NOMO-1 (cell line): Measurements from ENCODE around the gene GRK6.

Experiments
- DNase-seq, 2 experiments: peaks; one replicate each; lab custom pipeline; 2025; ENCODE audit not compliant: unreplicated experiment in 2 of 2; lab: John Stamatoyannopoulos, UW

The GRK6 gene

GRCh38 chr5:177425196-177425800 is 1.2 kb upstream of the GRK6 start:
- DNase-seq = no peak

DNA sequence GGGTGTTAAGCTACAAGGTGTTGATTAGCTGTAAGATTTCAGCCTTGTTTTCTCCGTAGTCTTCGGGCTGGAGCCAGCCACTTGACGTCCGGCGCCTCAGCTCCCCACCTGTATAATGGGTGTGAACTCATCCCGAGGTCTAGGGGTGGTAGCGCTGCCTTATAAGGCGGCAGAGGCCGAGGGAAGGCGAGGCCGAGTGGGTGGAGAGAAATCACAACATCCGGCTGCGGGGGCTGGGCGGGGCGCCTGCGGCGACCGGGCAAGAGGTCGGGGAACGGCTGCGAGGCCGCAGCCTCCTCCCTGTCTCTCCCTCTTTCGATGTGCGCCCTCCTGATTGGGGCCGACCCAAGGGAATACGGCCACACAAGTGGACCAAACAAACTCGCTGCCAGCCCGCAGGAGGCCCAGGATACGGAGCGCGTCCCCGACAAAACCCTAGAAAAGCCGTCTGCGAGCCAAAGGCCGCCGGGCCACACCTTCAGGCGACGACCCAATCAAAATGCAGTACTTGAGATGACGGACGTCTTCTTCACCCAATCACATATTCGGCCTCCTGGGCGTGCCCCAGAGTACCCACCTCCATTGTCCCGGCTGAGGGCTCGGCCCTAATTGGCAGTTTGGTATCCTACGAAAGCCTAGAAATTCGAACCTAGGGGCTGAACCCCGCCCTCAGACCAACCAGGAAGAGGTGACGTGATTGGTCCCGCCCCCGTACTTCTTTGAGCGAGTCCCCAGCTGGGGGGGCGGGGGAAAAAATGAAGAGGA is 493 bp upstream of the GRK6 start:
- peak; percentile 100 for DNase-seq

- no peak for DNase-seq
Measured at GRCh38 chr5:177427211-177427822, 841 bp downstream of the GRK6 start.

DNA sequence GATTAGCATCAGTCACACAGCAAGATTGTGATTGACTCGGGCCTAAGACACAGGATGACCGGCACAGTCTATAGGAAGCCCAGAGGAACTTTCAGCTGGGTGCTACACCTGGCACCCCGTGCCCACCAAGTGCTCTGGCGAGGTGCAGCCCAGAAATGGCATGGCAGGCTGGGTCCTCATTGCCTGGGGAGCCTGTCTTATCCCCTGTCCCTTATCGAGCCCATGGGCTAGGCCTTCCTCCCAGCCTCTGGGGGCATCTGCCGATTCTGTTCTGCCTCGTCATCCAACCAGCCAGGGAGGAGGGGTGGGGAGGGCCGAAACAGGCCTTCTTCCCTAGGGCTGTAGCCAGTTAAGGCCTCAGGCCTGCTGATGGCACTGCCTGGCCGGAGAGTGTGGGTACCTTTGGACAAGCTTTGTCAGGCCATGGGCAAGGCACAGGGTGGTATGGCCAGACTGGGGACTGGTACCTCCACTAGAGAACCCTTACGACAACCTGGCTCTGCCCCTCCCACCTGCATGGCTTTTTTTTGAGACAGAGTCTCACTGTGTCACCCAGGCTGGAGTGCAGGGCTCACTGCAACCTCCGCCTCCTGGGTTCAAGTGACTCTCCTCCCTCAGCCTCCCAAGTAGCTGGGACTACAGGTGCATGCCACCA is 1.6 kb downstream of the GRK6 start:
- DNase-seq = peak; percentile 49 to 51

- no peak for DNase-seq
Measured at GRCh38 chr5:177428574-177429217, 2.2 kb downstream of the GRK6 start.

DNA sequence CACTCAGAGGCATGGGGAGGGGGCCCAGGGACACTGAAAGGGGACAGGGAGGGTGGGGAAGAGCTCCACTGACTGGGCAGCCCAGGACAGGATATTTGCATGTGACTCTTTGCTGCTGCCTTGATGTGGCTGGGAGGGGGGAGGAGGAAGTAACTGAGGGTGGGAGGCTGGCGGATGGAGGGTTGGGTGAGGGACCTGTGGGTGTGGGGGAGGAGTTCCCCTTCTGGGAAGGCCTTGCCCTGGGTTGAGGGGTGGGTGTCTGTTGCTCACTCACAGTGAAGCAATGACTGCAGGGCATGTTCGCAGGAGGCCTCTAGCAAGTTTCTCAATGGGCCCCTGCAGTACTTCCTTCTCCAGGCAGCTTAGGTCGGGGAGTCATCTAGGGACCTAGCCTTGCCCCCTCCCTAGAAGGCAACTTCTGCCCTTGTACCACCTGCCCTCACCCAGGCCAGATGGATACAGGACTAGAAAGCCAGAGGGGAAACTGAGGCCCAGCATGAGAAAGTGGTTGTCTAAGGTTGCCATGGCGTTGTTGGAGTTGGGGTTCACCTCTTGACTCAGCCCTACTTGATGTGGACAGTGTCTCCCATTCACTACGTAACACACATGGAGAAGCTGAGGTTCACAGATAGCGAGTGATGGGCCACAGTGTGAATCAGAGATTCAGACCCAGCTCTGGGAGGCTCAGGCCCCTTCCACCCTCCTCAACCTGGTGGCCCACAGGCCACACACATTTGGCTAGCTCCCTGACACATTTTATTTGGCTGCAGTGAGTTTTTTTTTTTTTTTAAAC is 3.0 kb downstream of the GRK6 start:
- DNase-seq = peak; percentile 98 to 99

DNA sequence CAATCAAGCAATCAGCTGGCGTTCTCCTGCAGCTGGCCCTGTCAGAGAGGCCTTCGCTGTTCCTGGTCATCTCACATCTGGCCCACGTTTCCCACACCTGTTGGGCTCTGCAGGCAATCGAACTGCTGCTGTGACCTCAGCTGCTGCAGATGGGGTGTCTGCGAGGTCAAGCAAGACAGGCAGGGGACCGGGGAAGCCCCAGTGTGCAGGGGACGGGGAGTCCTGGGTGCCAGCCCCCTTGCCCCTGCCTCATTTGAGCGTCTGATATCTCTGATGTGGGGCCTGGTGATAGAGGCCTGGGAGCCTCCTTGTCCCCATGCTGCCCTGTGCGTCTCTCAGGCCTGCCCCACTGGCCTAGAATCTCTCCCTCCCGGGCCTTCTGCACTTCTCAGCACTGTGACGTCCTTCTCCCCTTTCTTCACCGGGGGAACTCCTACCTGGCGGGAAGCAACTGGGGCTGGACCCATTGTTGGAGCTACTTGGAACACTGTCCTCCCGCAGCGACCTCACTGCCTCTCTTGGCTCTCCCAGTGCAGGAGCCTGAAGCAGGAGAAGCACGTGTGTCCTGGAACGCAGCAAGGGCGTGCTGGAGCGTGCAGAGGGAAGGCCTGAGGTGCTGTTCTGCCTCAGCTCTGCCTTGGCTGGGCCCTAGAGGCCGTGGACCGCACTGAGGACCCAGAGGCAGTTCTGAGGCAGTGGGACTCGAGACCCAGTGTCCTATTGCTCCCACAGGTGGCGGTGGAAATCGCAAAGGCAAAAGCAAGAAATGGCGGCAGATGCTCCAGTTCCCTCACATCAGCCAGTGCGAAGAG is 3.9 kb downstream of the GRK6 start:
- no peak for DNase-seq

- DNase-seq = no peak
Measured at GRCh38 chr5:177430972-177431316, 4.5 kb downstream of the GRK6 start.

DNA sequence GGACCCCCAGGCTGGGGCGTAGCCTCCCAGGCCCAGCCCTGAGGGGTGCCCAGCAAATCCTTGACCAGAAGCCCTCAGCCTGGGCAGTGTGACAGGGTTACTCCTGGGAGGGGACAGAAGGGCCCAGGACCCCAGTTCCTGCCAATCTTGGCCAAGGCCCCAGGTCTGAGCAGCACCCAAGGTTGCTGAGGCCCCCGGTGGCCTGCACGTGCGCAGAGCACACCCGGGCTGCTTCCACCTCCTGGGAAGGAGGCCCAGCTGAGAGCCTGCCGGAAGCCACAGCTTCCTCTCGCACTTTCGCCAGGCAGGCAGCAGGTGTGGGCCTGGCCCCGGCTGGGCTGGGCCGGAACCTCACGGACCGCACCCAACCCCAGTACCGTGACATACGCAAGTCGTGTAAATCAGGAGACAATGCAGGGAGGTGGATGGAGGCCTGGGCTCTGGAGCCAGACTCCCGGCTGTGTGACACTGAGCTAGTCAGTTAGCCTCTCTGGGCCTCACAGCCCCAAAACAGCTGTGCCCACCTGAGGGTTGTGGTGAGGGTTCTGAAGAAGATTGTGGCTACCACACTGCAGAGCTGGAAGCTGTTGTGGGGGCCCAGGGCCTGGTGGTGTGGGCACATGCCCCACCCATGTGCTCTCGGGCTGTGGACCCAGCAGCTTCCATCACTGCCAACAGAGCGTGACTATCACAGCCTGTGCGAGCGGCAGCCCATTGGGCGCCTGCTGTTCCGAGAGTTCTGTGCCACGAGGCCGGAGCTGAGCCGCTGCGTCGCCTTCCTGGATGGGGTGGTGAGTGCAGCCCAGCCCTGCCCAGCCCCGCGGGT is 5.1 kb downstream of the GRK6 start:
- peak; percentile 38 to 63 for DNase-seq

- no peak for DNase-seq
Measured at GRCh38 chr5:177432143-177432838, 5.8 kb downstream of the GRK6 start.

GRCh38 chr5:177432839-177433657 is 6.6 kb downstream of the GRK6 start:
- DNase-seq = no peak

GRCh38 chr5:177433658-177434217 is 7.3 kb downstream of the GRK6 start:
- no peak for DNase-seq

DNA sequence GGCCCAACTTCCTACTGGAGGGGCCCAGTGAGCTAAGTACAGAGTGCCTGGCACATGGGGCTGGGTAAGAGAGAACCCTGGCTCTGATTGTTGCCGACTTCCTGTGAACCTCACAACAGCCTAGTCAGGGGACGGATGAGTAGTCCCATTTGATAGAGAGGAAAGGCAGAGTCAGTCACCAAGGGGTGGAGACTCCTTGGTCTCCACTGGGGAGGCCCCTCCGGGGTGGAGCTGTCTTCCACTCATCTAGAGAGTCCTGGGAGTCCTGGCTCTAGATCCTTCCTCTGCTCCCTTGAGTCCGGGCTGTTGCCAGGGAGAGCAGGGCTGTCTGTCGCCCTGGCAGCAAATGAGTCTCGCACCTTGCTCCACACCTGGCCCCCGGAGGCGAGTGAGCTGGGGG is 8.0 kb downstream of the GRK6 start:
- no peak for DNase-seq

- DNase-seq = no peak
Measured at GRCh38 chr5:177434942-177435738, 8.7 kb downstream of the GRK6 start.

- DNase-seq = no peak
Measured at GRCh38 chr5:177435847-177436536, 9.5 kb downstream of the GRK6 start.

GRCh38 chr5:177437623-177438022 is 11.1 kb downstream of the GRK6 start:
- no peak for DNase-seq
